OCI-LY7 (cell line): ENCODE data around the gene KCNC1.

ENCODE experiments used
- EZH2phosphoT487 ChIP-seq: fragments of 200-600 bp; sonication (generic); IDR thresholded peaks from 2 replicates; pipeline ENCODE4 v1.6.1; 2018; ENCODE audit warnings: low read depth, borderline replicate concordance, mild to moderate bottlenecking, mixed run types, antibody characterized with exemption, low read length, moderate library complexity, mixed read lengths
- TF ChIP-seq, protein P1 (sequence below): fragments of 200-600 bp; sonication (generic); conservative IDR thresholded peaks from 2 replicates; pipeline ENCODE4 v1.5.1; 2014; ENCODE audit warnings: mild to moderate bottlenecking, antibody characterized with exemption, low read length, moderate library complexity, mixed read lengths

GRCh38 chr11:17778956-17779860, 44.6 kb downstream of the KCNC1 start:
- TF ChIP-seq, protein P1, sequence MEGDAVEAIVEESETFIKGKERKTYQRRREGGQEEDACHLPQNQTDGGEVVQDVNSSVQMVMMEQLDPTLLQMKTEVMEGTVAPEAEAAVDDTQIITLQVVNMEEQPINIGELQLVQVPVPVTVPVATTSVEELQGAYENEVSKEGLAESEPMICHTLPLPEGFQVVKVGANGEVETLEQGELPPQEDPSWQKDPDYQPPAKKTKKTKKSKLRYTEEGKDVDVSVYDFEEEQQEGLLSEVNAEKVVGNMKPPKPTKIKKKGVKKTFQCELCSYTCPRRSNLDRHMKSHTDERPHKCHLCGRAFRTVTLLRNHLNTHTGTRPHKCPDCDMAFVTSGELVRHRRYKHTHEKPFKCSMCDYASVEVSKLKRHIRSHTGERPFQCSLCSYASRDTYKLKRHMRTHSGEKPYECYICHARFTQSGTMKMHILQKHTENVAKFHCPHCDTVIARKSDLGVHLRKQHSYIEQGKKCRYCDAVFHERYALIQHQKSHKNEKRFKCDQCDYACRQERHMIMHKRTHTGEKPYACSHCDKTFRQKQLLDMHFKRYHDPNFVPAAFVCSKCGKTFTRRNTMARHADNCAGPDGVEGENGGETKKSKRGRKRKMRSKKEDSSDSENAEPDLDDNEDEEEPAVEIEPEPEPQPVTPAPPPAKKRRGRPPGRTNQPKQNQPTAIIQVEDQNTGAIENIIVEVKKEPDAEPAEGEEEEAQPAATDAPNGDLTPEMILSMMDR = no peak
- TF ChIP-seq EZH2phosphoT487 = no peak
